Right kidney (tissue), 1 donor: ENCODE data around the gene AQP6.
A peak's percentile ranks its signal among the peaks of the same experiment; 100 is the strongest.
"Not testable (repeated sequence)": the region's sequence is repeated elsewhere in the genome, so short reads cannot be mapped to it uniquely, and the experiment has no call there.

ENCODE experiments used
- DNase-seq: peaks from one replicate; pipeline ENCODE4 v3.0.0-alpha.2; 2016

AQP6 gene

DNA sequence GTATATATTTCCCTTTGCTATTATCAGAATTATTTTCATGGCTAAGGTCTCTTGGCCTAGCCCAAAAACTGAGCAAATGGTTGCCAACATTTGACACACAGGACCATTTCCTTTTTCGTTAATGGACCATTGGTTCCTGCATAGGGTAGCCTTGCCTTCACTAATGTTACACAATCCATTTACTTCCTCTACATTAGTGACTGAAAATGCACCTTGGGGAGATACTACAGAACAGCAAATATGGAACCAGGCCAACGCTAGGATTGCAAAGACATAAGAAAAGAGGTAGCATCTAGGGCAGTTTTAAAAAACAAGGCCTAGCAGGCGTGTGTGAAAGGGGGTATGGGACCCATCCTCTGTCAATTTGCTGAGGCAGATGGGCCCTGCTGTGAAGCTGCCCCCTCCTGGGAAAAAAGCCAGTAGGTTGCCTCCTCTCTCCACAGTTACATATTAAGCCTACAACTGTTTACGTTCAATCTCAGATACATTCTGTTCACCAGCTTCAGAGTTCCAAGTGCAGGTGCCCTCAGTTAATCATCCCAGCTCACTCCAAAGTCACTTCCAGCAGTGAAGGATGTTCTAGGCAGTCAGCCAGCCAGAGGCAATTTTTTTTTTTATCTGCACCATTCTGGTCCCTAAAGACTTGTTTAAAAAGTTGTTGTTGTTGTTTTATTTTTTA lies 15.0 kb downstream of the AQP6 start:
- DNase-seq: no peak

DNA sequence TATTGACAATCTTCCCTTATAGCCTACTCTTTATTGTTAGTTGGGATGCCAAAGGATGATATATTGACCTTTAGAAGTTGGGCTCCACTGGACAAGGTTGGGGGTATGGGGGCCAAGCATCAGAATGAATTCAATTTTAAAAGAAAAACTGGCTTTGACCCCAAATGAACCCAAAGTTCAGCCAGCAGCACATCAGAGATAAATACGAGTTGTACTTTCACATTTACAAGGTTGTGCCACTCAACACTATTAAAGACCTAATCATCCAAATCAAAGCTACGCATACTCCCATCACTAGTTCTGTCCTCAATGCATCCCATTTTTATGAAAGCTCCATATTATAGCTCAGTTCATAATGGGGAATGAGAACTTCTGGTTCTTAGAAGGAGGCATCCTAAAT lies 16.7 kb downstream of the AQP6 start:
- DNase-seq: not testable (repeated sequence)

DNA sequence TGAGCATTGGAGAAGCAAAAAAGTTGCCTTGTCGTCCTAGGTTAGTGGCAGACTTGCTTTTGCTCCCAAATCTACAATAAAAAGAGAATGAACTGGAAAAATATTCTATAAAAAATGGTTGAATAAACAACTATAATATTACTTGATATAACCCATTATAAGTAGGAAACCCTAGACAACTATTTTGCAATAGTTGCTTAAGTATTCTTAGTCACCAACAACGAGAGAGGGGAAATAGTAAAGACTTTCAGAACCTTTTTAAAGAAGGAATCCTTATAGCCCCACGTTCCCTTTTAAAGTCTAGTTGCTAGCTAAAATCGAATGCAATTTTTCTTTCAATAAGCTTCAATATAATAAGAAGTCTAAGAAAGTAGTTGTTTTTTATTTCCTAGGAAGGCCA lies 17.5 kb downstream of the AQP6 start:
- no peak for DNase-seq

DNA sequence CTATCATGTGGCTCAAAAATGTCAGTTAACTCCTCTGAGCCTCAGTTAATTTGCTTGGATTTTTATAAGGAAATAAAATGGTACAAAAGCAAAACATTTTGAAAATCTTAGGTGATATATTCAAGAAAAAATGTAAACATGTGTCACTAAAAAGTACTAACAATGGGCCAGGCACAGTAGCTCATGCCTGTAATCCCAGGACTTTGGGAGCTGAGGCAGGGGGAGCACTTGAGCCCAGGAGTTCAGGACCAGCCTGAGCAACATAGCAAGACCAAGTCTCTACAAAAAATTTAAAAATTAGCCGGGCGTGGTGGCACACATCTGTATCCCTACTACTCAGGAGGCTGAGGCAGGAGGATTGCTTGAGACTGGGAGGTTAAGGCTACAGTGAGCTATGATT lies 25.7 kb downstream of the AQP6 start:
- DNase-seq: no peak

DNA sequence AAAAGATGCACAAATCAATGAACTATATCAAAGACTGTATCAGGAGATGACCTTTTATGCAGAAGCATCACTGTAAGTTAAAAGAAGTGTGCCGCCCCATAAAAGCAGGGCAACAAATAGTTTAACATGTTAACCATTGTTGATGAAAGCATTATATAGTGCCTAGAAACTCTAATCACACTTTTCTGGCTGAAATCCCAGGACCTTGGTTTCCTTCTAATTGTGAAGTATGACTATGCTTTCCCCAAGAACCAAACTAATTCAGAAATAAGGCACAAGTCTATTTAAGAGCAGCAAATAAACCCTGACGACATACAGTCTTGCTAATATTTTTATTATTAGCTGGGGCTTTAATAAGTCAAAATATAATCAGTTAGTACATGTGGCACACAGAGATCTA lies 30.8 kb downstream of the AQP6 start:
- DNase-seq: no peak

DNA sequence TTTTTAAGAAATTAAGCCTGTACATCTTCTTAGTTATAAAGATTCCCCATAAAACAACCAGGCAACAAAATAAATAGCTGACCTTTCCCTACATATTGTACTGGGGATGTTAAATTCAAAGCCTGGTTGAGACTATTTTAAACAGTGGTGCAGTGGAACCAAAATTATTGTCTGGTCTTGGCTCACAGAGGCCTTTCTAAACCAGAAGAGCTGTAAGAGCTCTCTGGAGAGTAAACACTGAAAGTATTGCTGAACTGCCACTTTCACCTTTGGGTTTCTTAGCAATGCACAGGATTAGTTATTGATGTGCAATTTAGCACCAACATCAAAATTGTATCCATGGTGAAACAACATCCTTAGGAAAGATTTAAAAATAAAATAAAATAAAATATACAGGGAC lies 31.9 kb downstream of the AQP6 start:
- DNase-seq: no peak

DNA sequence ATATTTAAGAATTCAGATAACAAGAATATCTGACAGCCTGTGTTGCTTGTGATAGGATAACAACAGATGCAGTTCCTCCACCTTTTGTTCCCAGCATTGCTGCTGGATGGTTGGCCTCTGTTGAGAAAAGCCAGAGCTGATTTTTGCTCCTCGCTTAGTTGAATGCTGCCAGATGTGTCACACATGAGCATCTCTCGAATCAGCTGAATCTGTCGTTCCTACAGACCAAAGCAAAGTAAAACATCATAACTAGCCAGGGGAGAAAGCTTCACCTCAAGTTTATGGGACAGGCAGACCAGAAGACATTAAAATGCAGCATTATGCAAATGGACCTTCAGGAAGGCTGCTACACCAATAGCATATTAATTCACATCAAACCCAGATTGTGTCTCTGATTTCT lies 32.4 kb downstream of the AQP6 start:
- DNase-seq: no peak

DNA sequence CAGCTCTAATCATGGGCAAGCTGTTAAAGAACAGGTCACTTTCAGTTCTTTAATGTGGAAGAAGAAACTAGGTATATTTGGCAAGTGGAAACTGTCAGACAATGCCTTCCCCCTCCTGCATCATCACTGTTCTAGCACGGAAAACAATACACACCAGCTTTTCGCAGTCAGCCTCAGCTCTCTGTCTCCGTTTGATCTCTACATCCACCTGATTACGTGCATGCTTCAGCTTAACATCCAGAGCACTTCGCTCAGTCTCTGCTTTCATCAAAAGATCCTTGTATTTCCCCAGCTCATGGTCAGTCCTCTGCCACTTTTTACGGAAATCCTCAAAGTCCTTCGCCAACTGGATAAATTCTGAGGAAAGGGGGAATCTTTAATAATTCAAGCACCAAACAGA lies 33.5 kb downstream of the AQP6 start:
- no peak for DNase-seq

DNA sequence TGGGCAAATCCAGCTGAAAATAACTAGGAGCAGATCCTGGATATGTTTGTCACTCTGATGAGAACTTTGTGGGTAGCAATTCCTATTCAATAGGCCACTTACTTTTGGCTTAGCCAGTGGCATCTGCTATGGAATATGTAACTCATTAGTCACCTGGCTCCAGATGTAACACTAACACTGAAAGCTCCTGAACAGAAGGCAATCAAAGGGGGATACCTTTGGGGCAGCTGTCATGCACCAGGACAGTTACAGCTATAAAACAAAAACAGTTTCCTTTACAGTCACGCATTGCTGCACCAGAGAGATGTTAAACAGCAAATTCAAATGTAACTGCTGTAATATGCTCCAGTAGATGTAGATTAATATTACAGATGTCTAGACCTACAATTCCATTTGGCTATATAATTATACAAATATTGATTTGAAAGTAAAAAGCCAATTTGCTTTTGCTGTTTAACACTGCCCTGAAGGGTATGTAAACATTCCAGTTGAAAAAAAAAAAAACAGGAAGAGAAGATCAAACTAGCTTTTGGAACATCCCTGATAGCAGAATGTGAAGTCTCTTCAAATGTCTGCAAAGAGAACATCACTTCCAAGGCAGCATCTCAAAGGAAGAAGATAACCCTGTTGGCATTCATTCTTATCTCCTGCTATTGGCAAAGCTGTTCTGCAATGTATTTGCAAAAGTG lies 34.2 kb downstream of the AQP6 start:
- DNase-seq: no peak

DNA sequence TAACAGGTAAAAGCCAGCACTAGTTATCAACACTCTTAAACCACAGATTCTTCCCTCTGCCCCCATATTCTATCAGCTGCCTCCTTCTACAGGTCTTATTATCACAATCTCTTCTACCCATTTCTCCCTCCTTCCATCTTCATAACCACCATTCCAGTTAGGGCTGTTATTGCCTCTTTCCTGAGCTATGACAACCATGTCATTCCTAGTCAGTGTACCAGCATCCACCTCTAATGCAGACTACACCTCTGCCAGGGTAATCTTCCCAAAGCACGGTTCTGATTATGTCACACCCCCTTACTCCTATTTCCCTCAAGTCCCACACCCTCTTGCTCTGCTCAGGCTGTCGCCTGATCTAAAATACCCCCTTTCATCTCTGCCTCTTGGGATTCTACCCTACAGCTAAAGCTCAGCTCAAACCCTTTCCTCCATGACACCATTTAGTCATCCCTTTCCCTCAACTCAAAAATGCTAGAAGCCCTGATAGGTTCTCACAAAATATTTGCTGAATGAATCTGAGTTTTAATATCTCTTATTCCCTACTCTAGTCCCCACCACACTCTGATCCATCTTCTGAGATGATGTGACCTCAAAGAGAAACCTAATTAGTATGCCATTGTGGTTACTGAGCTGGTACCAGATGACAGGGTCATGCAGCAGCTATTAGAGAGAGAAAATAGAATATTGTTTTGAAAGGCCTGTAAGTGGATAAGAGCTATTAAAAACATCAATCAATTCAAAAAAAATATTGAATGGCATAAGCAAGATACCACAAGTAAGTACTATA lies 40.8 kb downstream of the AQP6 start:
- DNase-seq: no peak

DNA sequence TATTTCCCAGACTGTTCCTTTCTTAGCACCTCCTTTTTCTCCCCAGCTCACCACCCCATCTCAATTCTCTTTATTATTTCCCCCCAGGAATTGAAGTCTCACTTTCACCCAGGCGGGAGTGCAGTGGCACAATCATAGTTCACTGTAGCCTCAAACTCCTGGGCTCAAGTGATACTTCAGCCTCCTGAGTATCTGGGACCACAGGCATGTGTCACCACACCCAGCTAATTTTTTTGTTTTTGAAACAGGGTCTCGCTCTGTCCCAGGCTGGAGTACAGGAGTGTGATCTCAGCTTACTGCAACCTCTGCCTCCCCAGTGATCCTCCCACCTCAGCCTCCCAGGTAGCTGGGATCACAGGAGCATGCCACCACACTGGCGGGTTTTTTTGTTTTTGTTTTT lies 41.6 kb downstream of the AQP6 start:
- DNase-seq: no peak

DNA sequence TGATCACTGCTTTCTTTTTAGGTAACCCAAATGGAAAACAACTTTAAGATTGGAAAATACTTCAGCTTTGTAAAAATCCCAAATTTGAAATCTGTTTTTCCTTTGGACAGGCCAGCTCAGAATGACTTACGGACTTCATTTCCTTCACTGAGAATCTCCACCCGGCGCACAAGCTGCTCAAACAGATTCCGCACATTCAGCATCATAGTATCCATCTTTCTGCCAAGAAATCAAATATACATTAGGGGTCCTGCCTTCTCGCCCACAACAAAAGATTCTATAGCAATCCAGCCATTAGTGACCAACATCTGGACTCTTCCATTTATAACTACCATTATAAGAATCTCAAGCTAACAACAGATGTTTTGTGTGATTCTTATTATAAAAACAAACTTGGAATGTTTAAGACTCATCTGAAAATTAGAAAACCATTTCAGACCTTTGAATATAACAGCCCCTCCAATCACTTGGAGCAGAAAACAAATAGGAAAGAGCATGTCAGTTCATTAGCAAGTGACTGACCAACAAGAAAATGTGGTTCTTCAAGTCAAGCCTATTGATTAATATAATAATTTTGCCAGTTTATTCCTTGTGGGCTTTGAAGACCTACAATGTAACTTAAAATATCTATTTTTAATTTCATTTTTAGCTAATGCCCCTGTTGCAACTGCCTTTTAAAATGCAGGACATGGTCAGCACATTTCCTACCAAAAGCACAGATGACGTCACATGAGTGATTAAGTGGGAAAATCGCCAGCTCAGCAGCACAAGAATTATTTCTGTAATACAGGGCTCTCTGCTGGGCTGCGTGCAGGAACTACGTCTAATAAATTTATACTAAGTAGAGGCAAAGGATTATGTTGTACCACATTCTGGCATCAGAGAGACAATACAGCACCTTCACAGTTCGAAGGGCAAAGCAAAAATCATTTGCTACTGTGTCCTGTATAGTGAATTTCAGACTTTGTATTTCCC lies 44.0 kb downstream of the AQP6 start:
- DNase-seq: peak; percentile 33

DNA sequence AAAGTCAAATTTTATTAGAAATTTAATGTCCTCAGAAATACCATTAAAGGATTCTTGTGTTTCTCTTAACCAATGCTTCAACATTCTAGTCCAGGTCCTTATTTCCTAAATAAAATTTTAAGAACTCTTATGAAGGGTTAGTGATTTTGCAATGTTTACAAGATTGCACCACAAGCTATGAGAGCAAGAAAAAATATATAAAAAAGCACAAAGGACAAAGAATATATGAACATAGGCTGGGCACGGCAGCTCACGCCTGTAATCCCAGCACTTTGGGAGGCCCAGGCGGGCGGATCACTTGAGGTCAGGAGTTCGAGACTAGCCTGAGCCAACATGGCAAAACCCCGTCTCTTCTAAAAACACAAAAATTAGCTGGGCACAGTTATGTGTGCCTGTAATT lies 44.9 kb downstream of the AQP6 start:
- no peak for DNase-seq

DNA sequence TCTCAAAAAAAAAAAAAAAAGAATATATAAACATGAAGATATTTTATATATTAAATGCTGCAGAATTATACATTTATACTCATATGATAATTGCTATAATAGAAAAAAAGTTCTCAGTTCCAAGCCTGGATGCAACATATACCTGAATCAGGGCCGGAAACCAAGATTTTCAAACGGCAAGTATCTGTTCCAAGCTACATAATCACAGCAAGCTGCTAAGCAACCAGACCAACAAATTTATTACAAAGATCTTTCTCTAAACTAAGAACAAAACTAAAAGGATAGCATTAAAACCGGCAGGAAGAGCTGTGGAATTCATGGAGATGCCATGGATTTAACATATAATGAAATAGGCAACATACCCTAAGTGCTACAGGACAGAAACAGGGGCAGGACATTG lies 45.4 kb downstream of the AQP6 start:
- no peak for DNase-seq

DNA sequence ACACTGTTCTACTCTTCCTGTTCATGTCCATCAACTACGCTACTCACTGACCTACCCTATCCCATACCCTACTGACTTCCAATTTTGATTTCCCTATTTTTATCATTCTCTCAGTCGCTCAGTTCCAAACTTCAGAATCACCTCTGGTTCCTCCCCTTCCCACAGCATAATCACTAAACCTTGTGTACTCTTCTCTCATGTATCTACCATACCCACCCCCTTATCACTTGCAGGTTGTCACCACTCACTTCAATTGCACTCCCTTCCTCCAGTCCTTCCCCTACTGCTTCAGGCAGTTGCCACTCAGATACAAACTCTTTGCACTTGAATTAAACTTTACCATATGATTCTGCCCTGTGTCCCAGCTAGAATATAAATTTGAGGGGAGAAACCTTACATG lies 46.2 kb downstream of the AQP6 start:
- DNase-seq: no peak

DNA sequence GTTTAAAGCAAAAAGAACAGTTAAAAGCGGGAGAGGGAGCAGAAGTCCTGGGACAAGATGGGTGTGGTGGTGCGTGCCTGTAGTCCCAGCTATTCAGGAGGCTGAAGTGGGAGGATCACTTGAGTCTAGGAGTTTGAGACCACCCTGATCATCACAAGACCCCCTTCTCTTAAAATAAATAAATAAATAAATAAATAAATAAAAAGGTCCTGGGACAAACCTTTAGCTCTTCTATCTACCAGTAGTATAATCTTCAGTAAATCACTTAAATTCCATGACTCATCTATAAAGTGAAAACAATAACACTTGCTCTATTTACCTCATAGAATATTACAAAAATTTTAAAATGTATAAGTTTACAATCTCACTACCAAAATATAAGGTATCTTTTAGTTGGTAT lies 46.8 kb downstream of the AQP6 start:
- DNase-seq: no peak

DNA sequence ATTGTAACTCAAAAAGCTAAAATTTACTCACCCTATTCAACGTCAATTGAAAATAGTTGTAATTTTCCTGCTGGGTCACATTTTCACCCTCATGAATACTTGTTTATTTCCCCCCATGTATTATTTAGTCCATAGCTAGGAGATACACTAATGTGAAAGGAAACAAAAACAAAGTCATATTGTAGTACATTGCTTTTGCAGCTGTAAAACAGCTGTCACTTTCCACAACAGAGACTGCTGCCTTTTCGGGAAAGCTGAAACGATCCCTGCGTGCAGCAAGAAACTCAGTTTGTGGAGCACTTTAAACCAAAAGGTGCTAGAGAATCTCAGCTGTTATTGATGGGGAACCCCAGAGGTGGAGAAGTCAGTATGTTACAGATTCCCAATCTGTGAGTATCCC lies 48.3 kb downstream of the AQP6 start:
- DNase-seq: no peak

DNA sequence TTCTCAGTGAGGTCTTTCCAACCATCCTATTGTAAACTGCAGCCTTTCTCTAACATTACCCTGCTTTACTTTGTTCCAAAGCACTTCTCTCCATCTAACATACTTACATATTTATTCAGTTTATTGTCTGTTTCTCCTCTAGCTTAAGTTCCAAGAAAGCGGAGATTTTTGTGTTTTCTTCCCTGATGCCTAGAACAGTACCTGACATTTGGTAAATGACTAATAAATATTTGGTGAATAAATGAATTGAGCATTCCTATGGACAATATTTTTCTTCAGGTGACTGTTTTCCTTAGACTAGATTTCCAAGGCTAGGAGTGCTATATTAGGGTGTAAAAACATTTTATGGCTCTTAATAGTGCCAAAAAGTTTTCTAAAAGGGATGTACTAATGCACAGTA lies 50.2 kb downstream of the AQP6 start:
- DNase-seq: no peak

DNA sequence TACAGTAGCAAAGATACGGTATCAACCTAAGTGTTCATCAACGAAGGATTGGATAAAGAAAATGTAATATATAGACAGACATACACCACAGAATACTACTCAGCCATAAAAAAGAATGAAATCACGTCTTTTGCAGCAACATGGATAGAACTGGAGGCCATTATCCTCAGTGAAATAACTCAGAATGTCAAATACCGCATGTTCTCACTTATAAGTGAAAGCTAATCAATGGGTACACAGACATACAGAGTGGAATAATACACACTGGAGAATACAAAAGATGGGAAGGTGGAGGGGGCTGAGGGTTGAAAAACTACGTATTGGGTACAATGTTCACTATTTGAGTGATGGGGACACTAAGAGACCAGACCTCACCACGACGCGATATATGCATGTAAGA lies 51.5 kb downstream of the AQP6 start:
- DNase-seq: no peak

DNA sequence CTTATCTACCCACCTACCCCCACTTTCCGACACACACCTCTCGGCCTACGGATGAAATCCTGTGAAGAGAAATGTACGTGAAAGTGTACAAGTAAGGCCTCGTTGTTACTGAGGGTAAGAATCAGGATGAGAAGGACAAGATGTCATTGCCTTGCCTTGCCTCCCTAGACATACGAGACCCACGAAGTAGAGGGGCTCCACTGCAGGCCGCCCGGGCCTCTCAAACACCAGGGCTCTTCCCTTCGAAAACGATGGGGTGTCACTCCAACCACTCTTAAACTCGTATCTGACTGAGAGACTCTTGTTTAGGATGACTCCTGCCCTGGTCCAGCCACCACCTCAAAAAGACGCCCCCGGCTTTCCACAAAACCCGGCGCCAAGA lies 52.0 kb downstream of the AQP6 start:
- DNase-seq: no peak

DNA sequence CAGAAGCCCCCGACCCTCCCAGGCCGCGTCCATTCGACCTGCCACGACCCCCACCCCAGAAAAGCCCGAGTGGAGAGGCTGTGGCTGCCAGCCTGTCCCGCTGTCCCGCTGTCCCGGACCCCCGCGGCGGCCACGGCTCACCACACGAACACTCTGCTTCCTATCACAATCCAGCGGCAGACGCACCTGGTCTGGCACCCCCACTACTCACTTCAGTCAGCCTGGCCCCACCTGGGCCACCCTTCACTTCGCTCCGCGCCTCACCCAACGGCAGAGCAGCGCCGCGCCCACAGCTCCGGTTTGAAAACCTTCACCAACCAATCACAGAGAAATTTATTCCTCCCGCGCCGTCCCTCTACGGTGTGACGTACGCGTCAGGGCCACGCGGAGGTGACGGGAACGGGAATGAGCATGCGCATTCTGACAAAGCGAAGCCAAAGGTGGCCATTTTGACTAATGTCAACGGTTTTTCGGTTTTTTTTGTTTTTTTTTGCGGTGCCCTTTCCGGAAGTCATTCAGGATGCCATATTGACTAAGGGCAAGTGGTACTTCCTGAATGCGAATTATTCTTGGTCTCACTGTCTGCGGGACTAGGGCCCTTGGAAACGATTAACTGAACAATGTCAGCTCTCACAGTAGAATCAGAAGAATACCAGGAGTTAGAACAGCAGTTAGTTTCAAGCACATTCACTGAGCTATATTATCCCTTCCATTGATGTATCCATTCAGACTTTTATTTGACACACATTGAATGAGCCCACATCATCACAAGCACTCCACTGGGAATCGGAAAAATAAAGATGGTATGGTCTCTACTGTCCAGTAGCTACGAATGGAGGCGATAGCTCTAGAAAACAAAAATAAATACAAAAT lies 52.7 kb downstream of the AQP6 start, which contains the start of gene RACGAP1:
Gene RACGAP1, minus strand, starts transcription at position 308 of the 873 bp plus-strand sequence. CDS start 8,779 bp downstream, outside the sequence.
- peak; percentile 87 for DNase-seq
